Keratinocyte (primary cell): ENCODE results near the gene SETD6.

Experiments used
- CTCF ChIP-seq, 3 experiments: IDR thresholded peaks in 1 of 3; conservative IDR thresholded peaks in 1 of 3; optimal IDR thresholded peaks in 1 of 3; 2 replicates in 2 of 3; 3 replicates in 1 of 3; pipeline versions ENCODE3 to v1.5.1; 2011; ENCODE audit warnings: low read length in 3 of 3, mild to moderate bottlenecking in 3 of 3, moderate library complexity in 2 of 3, control low read depth in 1 of 3, inconsistent platforms in 1 of 3; ENCODE audit not compliant: insufficient read depth in 2 of 3; ENCODE audit errors: extremely low read depth in 1 of 3
- EZH2 ChIP-seq: IDR thresholded peaks from one replicate; pipeline ENCODE4 v1.6.1; 2012; ENCODE audit warnings: inconsistent platforms, mild to moderate bottlenecking, low read length, moderate library complexity

- TF ChIP-seq EZH2 (no peak), CTCF (optimal IDR thresholded peaks at IDR 0.05 in 1 of 3, IDR thresholded peaks at IDR 0.05 in 1 of 3, conservative IDR thresholded peaks at IDR 0.05 in 1 of 3; ENCODE audit: extremely low read depth in 1 of 3, insufficient read depth in 2 of 3, low read length in 3 of 3) (peak; percentile 77 to 88 (median 85))
These were observed 3.1 kb upstream of the SETD6 start for GRCh38 chr16:58511933-58512815.
